HG03139 (cell line): ENCODE measurements around the gene CAMK2N2.

Experiments
- ATAC-seq: cut with Tn5 transposase; IDR thresholded peaks from one replicate; pipeline ENCODE4 v1.9.1; 2021; ENCODE audit not compliant: unreplicated experiment

CAMK2N2 gene

GRCh38 chr3:184223946-184224345, 37.4 kb downstream of the CAMK2N2 start:
- ATAC-seq: no peak

- ATAC-seq: no peak
These were observed 38.8 kb downstream of the CAMK2N2 start for GRCh38 chr3:184222521-184222920.

- no peak for ATAC-seq
These were observed 42.5 kb downstream of the CAMK2N2 start for GRCh38 chr3:184218814-184219213.

GRCh38 chr3:184211718-184212117, 49.6 kb downstream of the CAMK2N2 start:
- no peak for ATAC-seq

- ATAC-seq: no peak
These were observed 50.1 kb downstream of the CAMK2N2 start for GRCh38 chr3:184211297-184211696.
